Vagina (tissue), 2 donors: ENCODE results near the gene ADAMTS17. TPM values are rescaled to one million over a fixed set of nuclear protein-coding genes. Genes with fewer than 3 reads are reported as not detected.

Experiments
- DNase-seq, 2 donors: peaks; one replicate each; pipeline ENCODE4 v3.0.0-alpha.2; 2017; ENCODE audit errors: extremely low spot score in 2 of 2
- H3K27ac ChIP-seq: fragments of 200-600 bp; sonication (generic); one replicate; pipeline ENCODE4 v1.5.1; 2019
- H3K27me3 ChIP-seq: fragments of 200-600 bp; sonication (generic); one replicate; pipeline ENCODE4 v1.5.1; 2019
- H3K36me3 ChIP-seq, 2 donors: fragments of 200-600 bp; sonication (generic); one replicate each; pipeline ENCODE4 v1.5.1; 2017 to 2019
- H3K4me1 ChIP-seq: fragments of 200-600 bp; sonication (generic); one replicate; pipeline ENCODE4 v1.5.1; 2019
- H3K4me3 ChIP-seq, 2 donors: fragments of 200-600 bp; sonication (generic); 1 replicate in 1 of 2; 2 replicates in 1 of 2; pipeline ENCODE4 v1.5.1; 2016 to 2019
- H3K9me3 ChIP-seq: fragments of 200-600 bp; sonication (generic); one replicate; pipeline ENCODE4 v1.5.1; 2019
- CTCF ChIP-seq, 3 experiments: fragments of 450-650 bp in 2 of 3; fragments of 200-600 bp in 1 of 3; sonication (generic) in 1 of 3; IDR thresholded peaks; one replicate each; pipeline ENCODE4 v1.5.1; 2017 to 2019; ENCODE audit warnings: antibody characterized with exemption in 3 of 3, mild to moderate bottlenecking in 2 of 3, moderate library complexity in 2 of 3
- POLR2A ChIP-seq, 2 donors: fragments of 450-650 bp; IDR thresholded peaks; one replicate each; pipeline ENCODE4 v1.6.1; 2017; ENCODE audit warnings: antibody characterized with exemption in 2 of 2, mild to moderate bottlenecking in 2 of 2, moderate library complexity in 2 of 2
- POLR2AphosphoS5 ChIP-seq, 2 donors: sonication (generic); formaldehyde crosslinking; IDR thresholded peaks; one replicate each; pipeline ENCODE4 v1.9.0; 2017; ENCODE audit warnings: antibody characterized with exemption in 2 of 2, mild to moderate bottlenecking in 2 of 2, low read depth in 1 of 2; ENCODE audit not compliant: insufficient read depth in 1 of 2
- intact Hi-C: fragments of 100-400 bp; cut with DNase I; formaldehyde crosslinking; loops from one replicate; pipeline ENCODE4 v1.15.1; 2023
- total RNA-seq: library from RNA; depleted of rRNA; stranded (reverse); fragments of >200 nt; gene quantifications from one replicate; pipeline ENCODE4 v1.2.3, GENCODE V29; 2016

The ADAMTS17 gene
- total RNA-seq, 1 donor from 2014 or later: 16.0 TPM

- intact Hi-C loops: no loop called here
- Histone ChIP-seq H3K36me3 (no peaks in the 10 kb centered on the region), H3K27me3 (no peaks in the 10 kb centered on the region), H3K27ac (no peak overlapping the region), H3K9me3 (no peaks in the 10 kb centered on the region), H3K4me1 (peaks cover 15% of the 10 kb centered on the region), H3K4me3 (no peak overlapping the region)
- DNase-seq: no peak
- TF ChIP-seq POLR2A (IDR thresholded peaks at IDR 0.05) (no peak), CTCF (IDR thresholded peaks at IDR 0.05) (no peak)
Measured at GRCh38 chr15:100220058-100220768, 121.6 kb downstream of the ADAMTS17 start.

- Histone ChIP-seq H3K27me3 (no peaks in the 10 kb centered on the region), H3K4me3 (no peak overlapping the region), H3K9me3 (no peaks in the 10 kb centered on the region), H3K27ac (no peak overlapping the region), H3K4me1 (peaks cover 25% of the 10 kb centered on the region), H3K36me3 (no peaks in the 10 kb centered on the region)
- no peak for TF ChIP-seq CTCF (IDR thresholded peaks at IDR 0.05)
- no peak for TF ChIP-seq POLR2AphosphoS5 (IDR thresholded peaks at IDR 0.05; ENCODE audit: insufficient read depth in 1 of 2, low read depth in 1 of 2)
- TF ChIP-seq POLR2A (IDR thresholded peaks at IDR 0.05): no peak
- DNase-seq: no peak
- intact Hi-C loops: no loop called here
Measured at GRCh38 chr15:100218434-100218833, 123.3 kb downstream of the ADAMTS17 start.

GRCh38 chr15:100216182-100216581, 125.6 kb downstream of the ADAMTS17 start:
- no peak for DNase-seq
- H3K9me3 ChIP-seq: no peaks in the 10 kb centered on the region
- no peaks in the 10 kb centered on the region for H3K36me3 ChIP-seq
- H3K27me3 ChIP-seq: no peaks in the 10 kb centered on the region
- peak overlapping the region; percentile 0 for H3K27ac ChIP-seq
- H3K4me1 ChIP-seq: peaks cover 25% of the 10 kb centered on the region
- intact Hi-C loops: no loop called here
- no peak overlapping the region for H3K4me3 ChIP-seq
- TF ChIP-seq POLR2AphosphoS5 (IDR thresholded peaks at IDR 0.05; ENCODE audit: insufficient read depth in 1 of 2, low read depth in 1 of 2) (peak in 1 of 2 donors; percentile 69), POLR2A (IDR thresholded peaks at IDR 0.05) (no peak), CTCF (IDR thresholded peaks at IDR 0.05) (no peak)

- intact Hi-C loops: no loop called here
- H3K4me3 ChIP-seq: no peak overlapping the region
- no peaks in the 10 kb centered on the region for H3K27me3 ChIP-seq
- no peaks in the 10 kb centered on the region for H3K9me3 ChIP-seq
- no peak for TF ChIP-seq POLR2A (IDR thresholded peaks at IDR 0.05)
- TF ChIP-seq POLR2AphosphoS5 (IDR thresholded peaks at IDR 0.05; ENCODE audit: insufficient read depth in 1 of 2, low read depth in 1 of 2): no peak
- TF ChIP-seq CTCF (IDR thresholded peaks at IDR 0.05): no peak
- peaks cover 25% of the 10 kb centered on the region for H3K4me1 ChIP-seq
- no peaks in the 10 kb centered on the region for H3K36me3 ChIP-seq
- H3K27ac ChIP-seq: peak overlapping the region; percentile 15
- DNase-seq: no peak
Measured at GRCh38 chr15:100215843-100216169, 126.0 kb downstream of the ADAMTS17 start.

GRCh38 chr15:100215031-100215842, 126.5 kb downstream of the ADAMTS17 start:
- Histone ChIP-seq H3K36me3 (no peaks in the 10 kb centered on the region), H3K27ac (peak overlapping the region; percentile 15), H3K4me3 (no peak overlapping the region), H3K4me1 (peaks cover 25% of the 10 kb centered on the region), H3K27me3 (no peaks in the 10 kb centered on the region), H3K9me3 (no peaks in the 10 kb centered on the region)
- intact Hi-C loops: no loop called here
- TF ChIP-seq POLR2AphosphoS5 (IDR thresholded peaks at IDR 0.05; ENCODE audit: insufficient read depth in 1 of 2, low read depth in 1 of 2) (no peak), CTCF (IDR thresholded peaks at IDR 0.05) (no peak), POLR2A (IDR thresholded peaks at IDR 0.05) (no peak)
- DNase-seq: no peak
